ENCODE results near the gene PPP1R2.

Gene PPP1R2

DNA sequence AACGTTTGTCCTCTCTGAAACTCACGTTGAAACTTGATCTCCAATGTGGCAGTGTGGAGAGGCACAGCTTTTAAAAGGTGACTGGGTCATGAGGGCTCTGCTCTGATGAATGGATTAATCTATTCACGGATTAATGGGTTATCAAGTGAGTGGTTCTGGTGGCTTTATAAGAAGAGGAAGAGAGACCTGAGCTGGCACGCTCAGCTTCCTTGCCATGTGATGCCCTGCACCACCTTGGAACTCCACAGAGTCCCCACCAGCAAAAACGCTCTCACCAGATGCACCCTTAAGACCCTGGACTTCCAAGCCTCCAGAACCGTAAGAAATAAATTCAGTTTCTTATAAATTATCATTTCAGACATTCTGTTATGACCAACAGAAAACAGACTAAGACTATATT lies 2.6 kb downstream of the PPP1R2 start:
- TF ChIP-seq CTCF (IDR thresholded peaks at IDR 0.05; ENCODE audit: insufficient read depth, low read depth, low read length, missing control alignments) = no peak
- DNase-seq (ENCODE audit: low read depth) = no peak
- no peak overlapping the region for H3K4me3 ChIP-seq (ENCODE audit: low read length)

- H3K4me3 ChIP-seq (ENCODE audit: low read length) = no peak overlapping the region
- TF ChIP-seq CTCF (IDR thresholded peaks at IDR 0.05; ENCODE audit: insufficient read depth, low read depth, low read length, missing control alignments) = no peak
- DNase-seq (ENCODE audit: low read depth) = no peak
Observed at GRCh38 chr3:195540027-195540426, 3.1 kb downstream of the PPP1R2 start.

DNA sequence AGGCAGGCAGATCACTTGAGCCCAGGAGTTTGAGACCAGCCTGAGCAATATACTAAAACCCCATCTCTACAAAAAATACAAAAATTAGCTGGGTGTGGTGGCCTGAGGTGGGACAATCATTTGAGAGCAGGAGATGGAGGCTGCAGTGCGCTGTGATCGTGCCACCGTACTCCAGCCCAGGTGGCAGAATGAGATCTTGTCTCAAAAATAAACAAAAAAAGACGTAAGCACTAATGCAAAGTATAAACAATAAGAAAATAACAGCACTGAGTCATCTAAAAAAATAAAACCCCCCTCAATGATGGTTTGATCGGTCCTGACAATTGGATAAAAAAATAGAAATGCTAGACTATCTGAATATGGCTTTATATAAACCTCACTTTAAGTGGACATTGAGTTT lies 3.6 kb downstream of the PPP1R2 start:
- TF ChIP-seq CTCF (IDR thresholded peaks at IDR 0.05; ENCODE audit: insufficient read depth, low read depth, low read length, missing control alignments) = no peak
- H3K4me3 ChIP-seq (ENCODE audit: low read length) = no peak overlapping the region
- no peak for DNase-seq (ENCODE audit: low read depth)

DNA sequence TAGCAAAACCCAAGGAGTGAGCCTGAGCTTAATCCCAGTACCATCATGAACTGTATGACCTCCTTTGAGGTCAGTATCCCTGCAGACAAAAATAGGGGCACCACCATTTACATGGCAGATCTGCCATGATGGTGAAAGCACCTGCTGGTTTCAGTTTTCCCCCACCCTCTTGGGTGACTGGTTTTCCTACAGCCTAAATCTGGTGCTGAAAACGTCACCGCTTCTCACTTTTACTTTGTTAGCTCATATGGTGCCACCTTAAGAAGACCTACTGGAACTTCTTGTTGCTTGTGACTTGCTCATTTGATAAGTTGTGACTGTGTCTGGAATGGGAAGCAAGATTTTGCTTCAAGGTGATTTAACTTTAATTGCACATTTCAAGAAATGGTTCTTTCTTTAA lies 5.1 kb downstream of the PPP1R2 start:
- DNase-seq (ENCODE audit: low read depth) = no peak
- H3K4me3 ChIP-seq (ENCODE audit: low read length) = no peak overlapping the region
- no peak for TF ChIP-seq CTCF (IDR thresholded peaks at IDR 0.05; ENCODE audit: insufficient read depth, low read depth, low read length, missing control alignments)

- H3K4me3 ChIP-seq (ENCODE audit: low read length) = no peak overlapping the region
- DNase-seq (ENCODE audit: low read depth) = no peak
- TF ChIP-seq CTCF (IDR thresholded peaks at IDR 0.05; ENCODE audit: insufficient read depth, low read depth, low read length, missing control alignments) = no peak
Observed at GRCh38 chr3:195535293-195535692, 7.8 kb downstream of the PPP1R2 start.

- no peak overlapping the region for H3K4me3 ChIP-seq (ENCODE audit: low read length)
- no peak for TF ChIP-seq CTCF (IDR thresholded peaks at IDR 0.05; ENCODE audit: insufficient read depth, low read depth, low read length, missing control alignments)
- DNase-seq (ENCODE audit: low read depth) = no peak
Observed at GRCh38 chr3:195532834-195533233, 10.3 kb downstream of the PPP1R2 start.

GRCh38 chr3:195532345-195532744 lies 10.8 kb downstream of the PPP1R2 start:
- TF ChIP-seq CTCF (IDR thresholded peaks at IDR 0.05; ENCODE audit: insufficient read depth, low read depth, low read length, missing control alignments) = no peak
- H3K4me3 ChIP-seq (ENCODE audit: low read length) = no peak overlapping the region
- no peak for DNase-seq (ENCODE audit: low read depth)
